ENCODE data around the gene MICB.

Gene MICB

GRCh38 chr6:31510007-31510406 lies 12.1 kb downstream of the MICB start:
- DNase-seq = no peak

GRCh38 chr6:31513456-31514165 lies 15.7 kb downstream of the MICB start:
- no peak for DNase-seq

- DNase-seq = no peak
Observed at GRCh38 chr6:31521835-31522234, 23.9 kb downstream of the MICB start.

- no peak for DNase-seq
Observed at GRCh38 chr6:31525553-31525931, 27.6 kb downstream of the MICB start.

- DNase-seq = no peak
Observed at GRCh38 chr6:31525932-31526591, 28.1 kb downstream of the MICB start.

GRCh38 chr6:31528307-31528777 lies 30.4 kb downstream of the MICB start:
- no peak for DNase-seq

- no peak for DNase-seq
Observed at GRCh38 chr6:31528821-31529328, 30.9 kb downstream of the MICB start, which contains the start of gene MCCD1. Gene MCCD1 (plus strand): TSS chr6:31528962. CDS start chr6:31529015, 53 bp downstream.

- no peak for DNase-seq
Observed at GRCh38 chr6:31529329-31530150, 31.6 kb downstream of the MICB start.

- no peak for DNase-seq
Observed at GRCh38 chr6:31530659-31531058, 32.7 kb downstream of the MICB start.

- no peak for DNase-seq
Observed at GRCh38 chr6:31531162-31531561, 33.2 kb downstream of the MICB start.

- DNase-seq = no peak
Observed at GRCh38 chr6:31531771-31532643, 34.1 kb downstream of the MICB start.

- no peak for DNase-seq
Observed at GRCh38 chr6:31532644-31533454, 34.9 kb downstream of the MICB start.

GRCh38 chr6:31533455-31533841 lies 35.5 kb downstream of the MICB start:
- no peak for DNase-seq

- no peak for DNase-seq
Observed at GRCh38 chr6:31534011-31534410, 36.1 kb downstream of the MICB start.

GRCh38 chr6:31534521-31535040 lies 36.6 kb downstream of the MICB start:
- no peak for DNase-seq

GRCh38 chr6:31535538-31536324 lies 37.8 kb downstream of the MICB start:
- no peak for DNase-seq

- no peak for DNase-seq
Observed at GRCh38 chr6:31538805-31539400, 41.0 kb downstream of the MICB start.

- DNase-seq = no peak
Observed at GRCh38 chr6:31540640-31541039, 42.7 kb downstream of the MICB start.

- peak; percentile 63 to 82 (median 68) for DNase-seq
Observed at GRCh38 chr6:31541059-31541657, 43.2 kb downstream of the MICB start.
